K562 (cell line): ENCODE results near the gene MYBPHL. TPM values are rescaled to one million over a fixed set of nuclear protein-coding genes. Genes with fewer than 3 reads are reported as not detected.
A peak's percentile ranks its signal among the peaks of the same experiment; 100 is the strongest.
"Not testable (repeated sequence)": the region's sequence is repeated elsewhere in the genome, so short reads cannot be mapped to it uniquely, and the experiment has no call there.

Source experiments
- REST ChIP-seq, 2 experiments: fragments of 450-650 bp; formaldehyde crosslinking in 1 of 2; IDR thresholded peaks; 2 replicates each; pipeline versions ENCODE4 v1.4.0 to v1.6.1; 2014 to 2020; ENCODE audit warnings: mild to moderate bottlenecking in 2 of 2, borderline replicate concordance in 1 of 2, low read depth in 1 of 2
- polyA plus RNA-seq, 8 experiments: library from polyadenylated mRNA; depleted of rRNA in 4 of 8; stranded (reverse) in 5 of 8; unstranded in 3 of 8; fragments of >200 nt; fragmentation: Nextera tagmentation in 2 of 8; fragmentation: Illumina TruSeq in 1 of 8; extraction: Ambion mirVana in 2 of 8; extraction: Trizol in 1 of 8; gene quantifications; 2 replicates each; pipeline versions ENCODE4 v1.2.1 to v1.2.3, GENCODE V29; 2011 to 2014; ENCODE audit warnings: inconsistent platforms in 1 of 8, missing spikeins in 1 of 8
- total RNA-seq, 7 experiments: library from RNA; depleted of rRNA in 6 of 7; stranded (reverse); fragments of >200 nt in 6 of 7; fragmentation: Illumina TruSeq in 2 of 7; extraction: Trizol in 2 of 7; gene quantifications; 2 replicates each; pipeline versions ENCODE4 v1.2.1 to v1.2.3, GENCODE V29; 2011 to 2021; ENCODE audit warnings: low replicate concordance in 1 of 7

MYBPHL gene
- total and polyA plus RNA-seq, 9 of the 15 experiments (the other 6 are each of a cell fraction or from before 2014, with no cell fraction given) = 0.20 to 1.9 (median 0.33) TPM

DNA sequence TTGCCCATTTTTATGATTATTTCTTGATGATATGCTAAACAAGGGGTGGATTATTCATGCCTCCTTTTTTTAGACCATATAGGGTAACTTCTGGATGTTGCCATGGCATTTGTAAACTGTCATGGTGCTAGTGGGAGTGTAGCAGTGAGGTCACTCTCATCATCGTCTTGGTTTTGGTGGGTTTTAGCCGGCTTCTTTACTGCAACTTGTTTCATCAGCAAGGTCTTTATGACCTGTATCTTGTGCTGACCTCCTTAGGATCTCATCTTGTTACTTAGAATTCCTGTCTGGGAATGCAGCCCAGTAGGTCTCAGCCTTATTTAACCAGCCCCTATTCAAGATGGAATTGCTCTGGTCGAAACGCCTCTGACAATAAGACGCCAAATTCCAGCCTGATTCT, 20.0 kb downstream of the MYBPHL start (continued):
- peak; percentile 68 for TF ChIP-seq REST (IDR thresholded peaks at IDR 0.05; ENCODE audit: borderline replicate concordance)
- not testable (repeated sequence) for TF ChIP-seq REST (CRISPR knock-in tag; IDR thresholded peaks at IDR 0.05; ENCODE audit: low read depth)
- TF ChIP-seq, all 486 proteins: peak for 11; not testable (repeated sequence) for 475
